Activated CD8-positive, alpha-beta memory T cell treated with anti-CD3 and anti-CD28 coated beads, Interleukin-2, amount 50 U/mL, for 48 hours (primary cell): ENCODE results near the gene SIX5.

Experiments used
- DNase-seq: peaks from one replicate; pipeline ENCODE4 v3.0.0-alpha.2; 2020

SIX5 gene

GRCh38 chr19:45773384-45773783 is 4.3 kb upstream of the SIX5 start:
- no peak for DNase-seq

DNA sequence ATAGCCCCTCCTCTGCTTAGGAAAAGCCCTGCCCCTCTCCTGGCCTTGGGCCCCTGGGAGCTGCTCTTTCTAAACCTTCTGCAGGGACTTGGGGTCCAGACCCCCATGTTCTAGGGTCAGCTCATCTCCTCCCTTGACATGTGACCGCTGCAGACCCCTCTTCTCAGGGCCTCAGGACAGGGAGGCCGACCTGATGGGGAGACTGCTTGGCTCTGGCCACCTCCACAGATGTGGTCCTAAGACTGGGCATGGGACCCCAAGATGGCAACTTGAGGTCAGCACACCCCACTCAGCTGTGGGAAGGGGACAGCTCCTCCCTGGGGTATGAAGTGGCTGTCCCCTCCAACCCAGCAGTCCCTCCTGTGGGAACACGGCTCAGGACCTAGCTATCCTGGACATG is 3.9 kb upstream of the SIX5 start:
- no peak for DNase-seq

- no peak for DNase-seq
Measured at GRCh38 chr19:45772130-45772840, 3.2 kb upstream of the SIX5 start.

DNA sequence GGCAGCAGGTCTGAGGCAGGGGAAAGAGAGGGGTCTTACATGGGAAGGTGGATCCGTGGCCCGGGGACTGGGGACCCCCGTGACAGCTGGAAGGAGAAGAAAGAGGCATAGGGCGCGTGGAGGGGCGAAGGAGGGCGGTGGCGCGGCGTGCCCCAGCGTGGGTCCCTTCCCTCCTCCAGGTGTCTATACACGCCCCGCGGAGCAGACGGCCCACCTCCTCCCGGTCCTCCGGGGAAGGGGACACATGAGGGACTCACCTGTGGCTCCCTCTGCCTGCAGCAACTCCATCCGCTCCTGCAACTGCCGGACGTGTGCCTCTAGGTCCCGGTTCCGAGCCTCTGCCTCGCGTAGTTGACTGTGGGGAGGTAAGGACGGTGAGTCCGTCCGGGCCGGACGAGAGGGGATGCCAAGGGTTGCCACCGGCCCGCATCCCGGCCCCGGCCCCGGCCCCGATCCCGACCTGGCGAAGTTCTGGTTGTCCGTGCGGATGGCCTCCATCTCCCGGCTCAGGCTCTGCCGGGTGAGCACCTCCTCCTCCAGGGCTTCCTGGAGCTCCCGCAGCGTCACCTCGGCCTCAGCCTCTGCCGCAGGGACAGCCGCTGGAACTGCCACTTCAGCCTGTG is 2.4 kb upstream of the SIX5 start:
- no peak for DNase-seq

- peak; percentile 97 for DNase-seq
Measured at GRCh38 chr19:45770192-45771101, 1.4 kb upstream of the SIX5 start.

GRCh38 chr19:45769821-45770191 is 754 bp upstream of the SIX5 start:
- DNase-seq = no peak

- no peak for DNase-seq
Measured at GRCh38 chr19:45768655-45768983, 433 bp downstream of the SIX5 start.

GRCh38 chr19:45767881-45768654 is 984 bp downstream of the SIX5 start:
- peak; percentile 77 for DNase-seq

GRCh38 chr19:45767410-45767880 is 1.6 kb downstream of the SIX5 start:
- no peak for DNase-seq

GRCh38 chr19:45766869-45767346 is 2.1 kb downstream of the SIX5 start:
- no peak for DNase-seq

- no peak for DNase-seq
Measured at GRCh38 chr19:45766296-45766868, 2.7 kb downstream of the SIX5 start.

- DNase-seq = no peak
Measured at GRCh38 chr19:45765702-45766295, 3.3 kb downstream of the SIX5 start.

DNA sequence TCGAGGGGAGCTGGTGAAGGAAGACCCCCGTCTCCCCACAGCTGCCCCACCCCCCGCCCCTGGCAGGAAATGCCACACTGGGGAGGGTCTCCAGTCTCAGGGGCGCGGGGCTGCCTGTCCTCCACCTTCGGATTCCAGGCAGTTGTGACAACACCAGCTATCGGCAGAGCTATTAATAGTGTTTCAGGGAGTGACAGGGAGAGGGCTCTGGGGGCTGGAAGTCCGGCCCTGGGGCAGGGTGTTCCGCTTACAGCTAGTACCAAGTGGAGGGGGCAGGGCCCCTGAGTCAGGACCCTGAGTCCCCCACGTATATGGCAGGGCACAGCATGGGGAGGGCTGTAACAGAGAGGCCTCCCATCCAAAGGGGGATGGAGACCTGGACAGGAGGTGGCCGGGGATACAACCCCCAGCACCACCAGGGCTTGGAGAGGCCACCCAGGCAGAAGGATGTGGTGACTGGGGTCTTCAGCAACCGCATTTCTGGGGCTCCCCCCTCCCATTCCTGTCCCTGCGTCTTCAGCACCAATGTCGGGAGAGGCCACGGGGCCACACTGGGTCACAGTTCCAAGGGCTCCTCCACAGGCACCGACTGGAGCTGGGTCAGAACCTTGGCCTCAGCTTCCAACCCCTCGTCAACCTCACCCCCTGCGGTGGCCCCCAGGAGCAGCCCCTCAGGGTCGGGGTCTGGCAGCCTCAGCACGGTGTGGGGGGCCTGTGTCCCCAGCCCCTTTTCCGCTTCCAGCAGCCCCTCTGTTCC is 3.9 kb downstream of the SIX5 start:
- DNase-seq = no peak

GRCh38 chr19:45764475-45764874 is 4.6 kb downstream of the SIX5 start:
- DNase-seq = no peak

- DNase-seq = no peak
Measured at GRCh38 chr19:45763691-45764294, 5.3 kb downstream of the SIX5 start.

- DNase-seq = no peak
Measured at GRCh38 chr19:45762870-45763631, 6.0 kb downstream of the SIX5 start.

DNA sequence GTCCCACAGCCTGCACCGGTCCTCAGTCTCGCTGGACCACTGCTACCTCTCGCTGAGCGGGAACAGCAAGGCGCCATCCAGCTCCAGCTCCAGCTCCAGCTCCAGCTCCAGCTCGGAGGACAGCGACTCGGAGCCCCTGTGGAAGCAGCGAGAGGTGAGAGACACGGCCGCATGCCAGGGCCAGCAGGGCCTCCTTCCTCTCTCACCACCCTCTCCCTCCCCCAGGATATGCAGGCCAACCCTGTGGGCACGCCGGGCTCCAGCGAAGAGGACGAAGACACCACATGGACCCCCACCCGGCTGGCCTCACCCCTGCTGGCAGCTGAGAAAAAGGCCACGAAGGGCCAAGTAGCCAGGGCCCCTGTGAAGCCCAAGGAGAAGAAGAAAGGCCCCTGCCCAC is 7.3 kb downstream of the SIX5 start:
- DNase-seq = no peak

GRCh38 chr19:45758921-45759320 is 10.1 kb downstream of the SIX5 start:
- no peak for DNase-seq

- DNase-seq = no peak
Measured at GRCh38 chr19:45757695-45758094, 11.4 kb downstream of the SIX5 start.

- DNase-seq = no peak
Measured at GRCh38 chr19:45754323-45754722, 14.7 kb downstream of the SIX5 start.
